Endothelial cell (in vitro differentiated cells): ENCODE data around the gene SCTR. TPM values are rescaled to one million over a fixed set of nuclear protein-coding genes. Genes with fewer than 3 reads are reported as not detected.

Source experiments
- DNase-seq: peaks from one replicate; pipeline ENCODE4 v3.0.0; 2021; ENCODE audit warnings: low spot score
- H3K27ac Mint-ChIP-seq: one replicate; pipeline ENCODE4 v1.8.0; 2021; ENCODE audit warnings: mixed read lengths, inconsistent platforms; ENCODE audit not compliant: unreplicated experiment
- H3K27me3 Mint-ChIP-seq: one replicate; pipeline ENCODE4 v1.8.0; 2021; ENCODE audit warnings: mild to moderate bottlenecking, moderate library complexity, mixed read lengths, inconsistent platforms; ENCODE audit not compliant: unreplicated experiment
- H3K36me3 Mint-ChIP-seq: one replicate; pipeline ENCODE4 v1.8.0; 2021; ENCODE audit warnings: mild to moderate bottlenecking, low read depth, mixed read lengths, inconsistent platforms; ENCODE audit not compliant: unreplicated experiment
- H3K4me1 Mint-ChIP-seq: one replicate; pipeline ENCODE4 v1.8.0; 2021; ENCODE audit warnings: mild to moderate bottlenecking, mixed read lengths, inconsistent platforms; ENCODE audit not compliant: unreplicated experiment
- H3K4me3 Mint-ChIP-seq: one replicate; pipeline ENCODE4 v1.8.0; 2021; ENCODE audit warnings: mild to moderate bottlenecking, mixed read lengths, inconsistent platforms; ENCODE audit not compliant: unreplicated experiment
- H3K9me3 Mint-ChIP-seq: one replicate; pipeline ENCODE4 v1.8.0; 2021; ENCODE audit warnings: mixed read lengths, inconsistent platforms; ENCODE audit not compliant: unreplicated experiment
- total RNA-seq: library from RNA; stranded (reverse); fragmentation: NEBNext Ultra II Directional; extraction: Animal tissue kit (Norgen Biotek cat#: 25700); gene quantifications from one replicate; pipeline ENCODE4 v1.2.1, GENCODE V29; 2021; ENCODE audit not compliant: unreplicated experiment
- TF ChIP-seq, protein P1 (sequence below): fragments of 200-600 bp; sonication (generic); IDR thresholded peaks from one replicate; pipeline ENCODE4 v1.5.0; 2021; ENCODE audit warnings: antibody characterized with exemption; ENCODE audit not compliant: unreplicated experiment

SCTR gene
- total RNA-seq, 1 donor from 2014 or later = not detected

- TF ChIP-seq, protein P1, sequence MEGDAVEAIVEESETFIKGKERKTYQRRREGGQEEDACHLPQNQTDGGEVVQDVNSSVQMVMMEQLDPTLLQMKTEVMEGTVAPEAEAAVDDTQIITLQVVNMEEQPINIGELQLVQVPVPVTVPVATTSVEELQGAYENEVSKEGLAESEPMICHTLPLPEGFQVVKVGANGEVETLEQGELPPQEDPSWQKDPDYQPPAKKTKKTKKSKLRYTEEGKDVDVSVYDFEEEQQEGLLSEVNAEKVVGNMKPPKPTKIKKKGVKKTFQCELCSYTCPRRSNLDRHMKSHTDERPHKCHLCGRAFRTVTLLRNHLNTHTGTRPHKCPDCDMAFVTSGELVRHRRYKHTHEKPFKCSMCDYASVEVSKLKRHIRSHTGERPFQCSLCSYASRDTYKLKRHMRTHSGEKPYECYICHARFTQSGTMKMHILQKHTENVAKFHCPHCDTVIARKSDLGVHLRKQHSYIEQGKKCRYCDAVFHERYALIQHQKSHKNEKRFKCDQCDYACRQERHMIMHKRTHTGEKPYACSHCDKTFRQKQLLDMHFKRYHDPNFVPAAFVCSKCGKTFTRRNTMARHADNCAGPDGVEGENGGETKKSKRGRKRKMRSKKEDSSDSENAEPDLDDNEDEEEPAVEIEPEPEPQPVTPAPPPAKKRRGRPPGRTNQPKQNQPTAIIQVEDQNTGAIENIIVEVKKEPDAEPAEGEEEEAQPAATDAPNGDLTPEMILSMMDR = no peak
- Mint-ChIP-seq H3K9me3 (no peaks in the 10 kb centered on the region), H3K4me3 (no peak overlapping the region), H3K36me3 (no peaks in the 10 kb centered on the region), H3K4me1 (peaks cover 10% of the 10 kb centered on the region), H3K27me3 (peaks cover 16% of the 10 kb centered on the region), H3K27ac (no peak overlapping the region)
- DNase-seq = no peak
Observed at GRCh38 chr2:119520696-119521432, 3.4 kb downstream of the SCTR start.

DNA sequence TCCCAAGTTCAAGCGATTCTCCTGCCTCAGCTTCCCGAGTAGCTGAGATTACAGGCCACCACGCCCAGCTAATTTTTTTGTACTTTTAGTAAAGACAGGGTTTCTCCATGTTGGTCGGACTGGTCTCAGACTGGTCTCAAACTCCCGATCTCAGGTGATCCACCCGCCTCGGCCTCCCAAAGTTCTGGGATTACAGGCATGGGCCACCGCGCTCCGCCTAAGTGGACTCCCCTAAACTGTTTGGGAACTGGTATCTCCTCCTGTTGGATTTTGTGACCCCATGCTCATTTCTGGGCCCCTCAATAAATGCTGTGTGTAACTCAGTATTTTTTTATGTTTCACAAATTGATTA lies 5.2 kb downstream of the SCTR start:
- TF ChIP-seq, protein P1 = no peak
- H3K36me3 Mint-ChIP-seq = no peaks in the 10 kb centered on the region
- H3K4me3 Mint-ChIP-seq = no peak overlapping the region
- no peak for DNase-seq
- peaks cover 8% of the 10 kb centered on the region for H3K4me1 Mint-ChIP-seq
- H3K9me3 Mint-ChIP-seq = no peaks in the 10 kb centered on the region
- peaks cover 8% of the 10 kb centered on the region for H3K27me3 Mint-ChIP-seq
- no peak overlapping the region for H3K27ac Mint-ChIP-seq

- no peak overlapping the region for H3K27ac Mint-ChIP-seq
- H3K4me3 Mint-ChIP-seq = peak overlapping the region; percentile 47
- no peak for DNase-seq
- no peaks in the 10 kb centered on the region for H3K9me3 Mint-ChIP-seq
- H3K4me1 Mint-ChIP-seq = peaks cover 5% of the 10 kb centered on the region
- TF ChIP-seq, protein P1 = no peak
- peaks cover 5% of the 10 kb centered on the region for H3K27me3 Mint-ChIP-seq
- H3K36me3 Mint-ChIP-seq = no peaks in the 10 kb centered on the region
Observed at GRCh38 chr2:119518401-119519056, 5.8 kb downstream of the SCTR start.

GRCh38 chr2:119517433-119517832 lies 6.8 kb downstream of the SCTR start:
- Mint-ChIP-seq H3K27ac (no peak overlapping the region), H3K27me3 (peaks cover 2% of the 10 kb centered on the region), H3K4me3 (no peak overlapping the region), H3K36me3 (no peaks in the 10 kb centered on the region), H3K9me3 (no peaks in the 10 kb centered on the region), H3K4me1 (peaks cover 3% of the 10 kb centered on the region)
- TF ChIP-seq, protein P1 = peak; percentile 73
- DNase-seq = peak; percentile 71

GRCh38 chr2:119516121-119516520 lies 8.2 kb downstream of the SCTR start:
- Mint-ChIP-seq H3K9me3 (no peaks in the 10 kb centered on the region), H3K36me3 (no peaks in the 10 kb centered on the region), H3K4me1 (peaks cover 3% of the 10 kb centered on the region), H3K27me3 (peaks cover 2% of the 10 kb centered on the region), H3K4me3 (no peak overlapping the region), H3K27ac (no peak overlapping the region)
- TF ChIP-seq, protein P1 = no peak
- DNase-seq = no peak
